HepG2 (cell line): ENCODE data around the gene CPEB3. TPM values are rescaled to one million over a fixed set of nuclear protein-coding genes. Genes with fewer than 3 reads are reported as not detected.

Experiments used
- ATF7-NPFF ChIP-seq: sonication (generic); formaldehyde crosslinking; IDR thresholded peaks from 2 replicates; pipeline ENCODE4 v1.8.1; 2023; ENCODE audit warnings: mild to moderate bottlenecking, low read depth, missing genetic modification reagents, moderate library complexity
- CHCHD3 ChIP-seq: sonication (generic); formaldehyde crosslinking; IDR thresholded peaks from 2 replicates; pipeline ENCODE4 v1.8.0; 2022; ENCODE audit warnings: mild to moderate bottlenecking, missing genetic modification reagents, moderate library complexity
- EP300 ChIP-seq, 3 experiments: sonication (generic) in 1 of 3; formaldehyde crosslinking in 1 of 3; IDR thresholded peaks; 2 replicates each; pipeline versions ENCODE4 v1.5.1 to v1.6.1; 2011 to 2020; ENCODE audit warnings: low read depth in 2 of 3, low read length in 2 of 3, borderline replicate concordance in 1 of 3, improper control_type of control experiment in 1 of 3, mild to moderate bottlenecking in 1 of 3, missing genetic modification reagents in 1 of 3, moderate library complexity in 1 of 3
- GFI1 ChIP-seq: sonication (generic); formaldehyde crosslinking; IDR thresholded peaks from 2 replicates; pipeline ENCODE4 v1.5.0; 2020; ENCODE audit warnings: missing genetic modification reagents, mild to moderate bottlenecking, borderline replicate concordance
- HOXD1 ChIP-seq: sonication (generic); formaldehyde crosslinking; IDR thresholded peaks from 2 replicates; pipeline ENCODE4 v1.5.0; 2020; ENCODE audit warnings: missing genetic modification reagents
- JUND ChIP-seq: sonication (generic); formaldehyde crosslinking; IDR thresholded peaks from 2 replicates; pipeline ENCODE4 v1.8.0; 2022; ENCODE audit warnings: mild to moderate bottlenecking, missing genetic modification reagents
- KLF6 ChIP-seq: IDR thresholded peaks from 2 replicates; pipeline ENCODE4 v1.8.0; 2016; ENCODE audit warnings: missing biosample characterization, missing genetic modification reagents
- PHF8 ChIP-seq: sonication (generic); formaldehyde crosslinking; IDR thresholded peaks from 2 replicates; pipeline ENCODE4 v1.5.0; 2020; ENCODE audit warnings: missing genetic modification reagents
- POLR2G ChIP-seq: fragments of 200-400 bp; formaldehyde crosslinking; IDR thresholded peaks from 2 replicates; pipeline ENCODE4 v1.6.1; 2018; ENCODE audit warnings: mild to moderate bottlenecking, low read depth, low read length, moderate library complexity
- REXO4 ChIP-seq: sonication (generic); formaldehyde crosslinking; IDR thresholded peaks from 2 replicates; pipeline ENCODE4 v1.8.0; 2022; ENCODE audit warnings: missing genetic modification reagents, mild to moderate bottlenecking, borderline replicate concordance
- SMAD9 ChIP-seq: sonication (generic); formaldehyde crosslinking; IDR thresholded peaks from 2 replicates; pipeline ENCODE4 v1.5.1; 2020; ENCODE audit warnings: mild to moderate bottlenecking, missing genetic modification reagents
- ZBTB1 ChIP-seq: sonication (generic); formaldehyde crosslinking; IDR thresholded peaks from 2 replicates; pipeline ENCODE4 v1.4.0; 2020; ENCODE audit warnings: missing genetic modification reagents, borderline replicate concordance
- ZNF160 ChIP-seq: sonication (generic); formaldehyde crosslinking; IDR thresholded peaks from 2 replicates; pipeline ENCODE4 v1.8.0; 2022; ENCODE audit warnings: mild to moderate bottlenecking, inconsistent platforms, missing genetic modification reagents
- ZNF234 ChIP-seq: sonication (generic); formaldehyde crosslinking; conservative IDR thresholded peaks from 2 replicates; pipeline ENCODE4 v1.5.1; 2020; ENCODE audit warnings: mild to moderate bottlenecking, missing genetic modification reagents
- ZNF383 ChIP-seq: sonication (generic); formaldehyde crosslinking; IDR thresholded peaks from 2 replicates; pipeline ENCODE4 v1.4.0; 2020; ENCODE audit warnings: missing genetic modification reagents, mild to moderate bottlenecking, borderline replicate concordance
- ZNF790 ChIP-seq: sonication (generic); formaldehyde crosslinking; IDR thresholded peaks from 2 replicates; pipeline ENCODE4 v1.8.0; 2022; ENCODE audit warnings: missing genetic modification reagents, mild to moderate bottlenecking, borderline replicate concordance
- ZNF879 ChIP-seq: sonication (generic); formaldehyde crosslinking; IDR thresholded peaks from 2 replicates; pipeline ENCODE4 v1.8.1; 2023; ENCODE audit warnings: missing genetic modification reagents
- ZSCAN25 ChIP-seq: sonication (generic); formaldehyde crosslinking; IDR thresholded peaks from 2 replicates; pipeline ENCODE4 v1.8.0; 2022; ENCODE audit warnings: mild to moderate bottlenecking, missing genetic modification reagents
- ZSCAN9 ChIP-seq: IDR thresholded peaks from 2 replicates; pipeline ENCODE4 v1.6.1; 2016; ENCODE audit warnings: borderline replicate concordance
- polyA plus RNA-seq, 8 experiments: library from polyadenylated mRNA; depleted of rRNA in 3 of 8; stranded (reverse) in 7 of 8; unstranded in 1 of 8; fragments of >200 nt; fragmentation: Illumina TruSeq in 4 of 8; extraction: Trizol in 4 of 8; gene quantifications; 2 replicates each; pipeline versions ENCODE4 v1.2.1 to v1.2.3, GENCODE V29; 2011 to 2016; ENCODE audit warnings: low read depth in 4 of 8, missing spikeins in 1 of 8, mixed read lengths in 1 of 8; ENCODE audit not compliant: insufficient read depth in 1 of 8
- total RNA-seq, 5 experiments: library from RNA; depleted of rRNA; stranded (reverse); fragments of >200 nt; fragmentation: Illumina TruSeq; extraction: Trizol; gene quantifications; 2 replicates each; pipeline ENCODE4 v1.2.3, GENCODE V29; 2016; ENCODE audit warnings: low read depth in 1 of 5
- TF ChIP-seq, protein P1 (sequence below): sonication (generic); formaldehyde crosslinking; IDR thresholded peaks from 2 replicates; pipeline ENCODE4 v1.8.1; 2023; ENCODE audit warnings: mild to moderate bottlenecking, missing genetic modification reagents, borderline replicate concordance
- TF ChIP-seq, protein P2 (sequence below): sonication (generic); formaldehyde crosslinking; IDR thresholded peaks from 2 replicates; pipeline ENCODE4 v1.5.1; 2020; ENCODE audit warnings: missing genetic modification reagents, mild to moderate bottlenecking, borderline replicate concordance
- TF ChIP-seq, protein P3 (sequence below): sonication (generic); formaldehyde crosslinking; IDR thresholded peaks from 2 replicates; pipeline ENCODE4 v1.5.1; 2020; ENCODE audit warnings: mild to moderate bottlenecking, missing genetic modification reagents, moderate library complexity
- TF ChIP-seq, protein P4 (sequence below): IDR thresholded peaks from 2 replicates; pipeline ENCODE4 v1.6.1; 2016; ENCODE audit warnings: missing biosample characterization, missing genetic modification reagents, low read depth

Gene CPEB3
- total and polyA plus RNA-seq, 2 of the 13 experiments (the other 11 are each of a cell fraction or from before 2014, with no cell fraction given), result 0.66 to 0.70 TPM

DNA sequence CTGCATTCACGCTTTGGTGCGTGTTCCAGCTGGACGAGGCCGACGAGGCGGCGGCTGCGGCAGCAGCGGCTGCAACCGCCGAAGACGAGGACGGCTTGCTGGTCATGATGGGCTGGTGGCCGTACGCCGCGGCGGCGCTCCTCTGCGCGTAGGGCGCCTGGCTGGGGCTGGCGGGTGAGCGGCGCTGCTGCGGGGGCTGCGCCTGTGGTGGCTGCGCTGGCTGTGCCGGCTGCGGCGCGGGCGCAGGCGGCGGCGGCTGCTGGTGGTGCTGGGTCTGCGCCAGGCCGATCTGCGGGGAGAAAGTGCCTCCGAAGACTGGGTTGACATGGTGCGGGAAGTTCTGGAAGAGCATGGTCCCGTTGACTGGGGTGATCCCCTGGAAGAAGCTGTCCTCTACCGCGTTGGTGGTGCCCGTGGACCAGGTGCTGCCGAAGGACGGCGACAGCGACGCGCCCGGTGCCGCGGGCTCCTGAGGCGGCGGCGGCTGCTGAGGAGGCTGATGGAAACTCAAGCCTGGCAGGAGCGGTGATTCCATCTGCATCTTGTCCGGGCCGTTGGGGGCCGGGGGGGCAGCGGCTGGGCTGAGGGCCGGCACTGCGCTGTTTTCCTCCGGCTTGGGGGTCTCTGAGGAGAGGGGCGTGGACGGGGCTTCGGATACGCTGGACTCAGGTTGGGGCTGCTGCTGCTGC is 51.1 kb downstream of the CPEB3 start (continued):
- TF ChIP-seq, protein P1, sequence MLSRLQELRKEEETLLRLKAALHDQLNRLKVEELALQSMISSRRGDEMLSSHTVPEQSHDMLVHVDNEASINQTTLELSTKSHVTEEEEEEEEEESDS (CRISPR knock-in tag), result no peak
- no peak for TF ChIP-seq ZNF879 (CRISPR knock-in tag)
- no peak for TF ChIP-seq JUND (CRISPR knock-in tag)
- TF ChIP-seq ZSCAN9 (CRISPR knock-in tag), result no peak
- TF ChIP-seq, protein P2, sequence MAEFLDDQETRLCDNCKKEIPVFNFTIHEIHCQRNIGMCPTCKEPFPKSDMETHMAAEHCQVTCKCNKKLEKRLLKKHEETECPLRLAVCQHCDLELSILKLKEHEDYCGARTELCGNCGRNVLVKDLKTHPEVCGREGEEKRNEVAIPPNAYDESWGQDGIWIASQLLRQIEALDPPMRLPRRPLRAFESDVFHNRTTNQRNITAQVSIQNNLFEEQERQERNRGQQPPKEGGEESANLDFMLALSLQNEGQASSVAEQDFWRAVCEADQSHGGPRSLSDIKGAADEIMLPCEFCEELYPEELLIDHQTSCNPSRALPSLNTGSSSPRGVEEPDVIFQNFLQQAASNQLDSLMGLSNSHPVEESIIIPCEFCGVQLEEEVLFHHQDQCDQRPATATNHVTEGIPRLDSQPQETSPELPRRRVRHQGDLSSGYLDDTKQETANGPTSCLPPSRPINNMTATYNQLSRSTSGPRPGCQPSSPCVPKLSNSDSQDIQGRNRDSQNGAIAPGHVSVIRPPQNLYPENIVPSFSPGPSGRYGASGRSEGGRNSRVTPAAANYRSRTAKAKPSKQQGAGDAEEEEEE (CRISPR knock-in tag), result no peak
- no peak for TF ChIP-seq ZNF383 (CRISPR knock-in tag)
- TF ChIP-seq HOXD1, result no peak
- TF ChIP-seq, protein P3, sequence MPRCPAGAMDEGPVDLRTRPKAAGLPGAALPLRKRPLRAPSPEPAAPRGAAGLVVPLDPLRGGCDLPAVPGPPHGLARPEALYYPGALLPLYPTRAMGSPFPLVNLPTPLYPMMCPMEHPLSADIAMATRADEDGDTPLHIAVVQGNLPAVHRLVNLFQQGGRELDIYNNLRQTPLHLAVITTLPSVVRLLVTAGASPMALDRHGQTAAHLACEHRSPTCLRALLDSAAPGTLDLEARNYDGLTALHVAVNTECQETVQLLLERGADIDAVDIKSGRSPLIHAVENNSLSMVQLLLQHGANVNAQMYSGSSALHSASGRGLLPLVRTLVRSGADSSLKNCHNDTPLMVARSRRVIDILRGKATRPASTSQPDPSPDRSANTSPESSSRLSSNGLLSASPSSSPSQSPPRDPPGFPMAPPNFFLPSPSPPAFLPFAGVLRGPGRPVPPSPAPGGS (CRISPR knock-in tag), result no peak; the same call in 1 of the 2 replicates
- no peak; the same call in none of the 2 replicates for TF ChIP-seq PHF8 (CRISPR knock-in tag)
- TF ChIP-seq ZSCAN25 (CRISPR knock-in tag), result 0 out of 2 replicates have a peak, but pooled peaks have one; percentile 36
- TF ChIP-seq EP300 (IDR thresholded peaks at IDR 0.05; ENCODE audit: low read depth in 2 of 2, low read length in 2 of 2), result no peak
- no peak for TF ChIP-seq EP300 (CRISPR knock-in tag; IDR thresholded peaks at IDR 0.05; ENCODE audit: borderline replicate concordance)
- peak; percentile 80; the same call in 1 of the 2 replicates for TF ChIP-seq ZNF160
- no peak for TF ChIP-seq ZNF790 (CRISPR knock-in tag)
- no peak for TF ChIP-seq GFI1 (CRISPR knock-in tag)
- TF ChIP-seq ATF7-NPFF (CRISPR knock-in tag), result no peak
- TF ChIP-seq KLF6 (CRISPR knock-in tag), result no peak
- no peak for TF ChIP-seq POLR2G
- no peak for TF ChIP-seq ZBTB1 (CRISPR knock-in tag)
- no peak for TF ChIP-seq SMAD9 (CRISPR knock-in tag)
- TF ChIP-seq, protein P4, sequence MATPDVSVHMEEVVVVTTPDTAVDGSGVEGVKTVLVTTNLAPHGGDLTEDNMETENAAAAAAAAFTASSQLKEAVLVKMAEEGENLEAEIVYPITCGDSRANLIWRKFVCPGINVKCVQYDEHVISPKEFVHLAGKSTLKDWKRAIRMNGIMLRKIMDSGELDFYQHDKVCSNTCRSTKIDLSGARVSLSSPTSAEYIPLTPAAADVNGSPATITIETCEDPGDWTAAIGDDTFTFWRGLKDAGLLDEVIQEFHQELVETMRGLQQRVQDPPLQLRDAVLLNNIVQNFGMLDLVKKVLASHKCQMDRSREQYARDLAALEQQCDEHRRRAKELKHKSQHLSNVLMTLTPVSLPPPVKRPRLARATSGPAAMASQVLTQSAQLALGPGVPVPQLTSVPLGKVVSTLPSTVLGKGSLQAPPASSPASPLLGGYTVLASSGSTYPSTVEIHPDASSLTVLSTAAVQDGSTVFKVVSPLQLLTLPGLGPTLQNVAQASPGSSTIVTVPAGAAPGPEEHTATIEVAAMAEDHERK (CRISPR knock-in tag), result no peak
- TF ChIP-seq ZNF234 (CRISPR knock-in tag), result peak; percentile 31; the same call in 1 of the 2 replicates
- TF ChIP-seq CHCHD3 (CRISPR knock-in tag), result no peak
- TF ChIP-seq REXO4 (CRISPR knock-in tag), result no peak
